Left hindlimb (tissue), 1 donor: Measurements from ENCODE around the gene IFNGR1.
A peak's percentile ranks its signal among the peaks of the same experiment; 100 is the strongest.
"Not testable (repeated sequence)": the region's sequence is repeated elsewhere in the genome, so short reads cannot be mapped to it uniquely, and the experiment has no call there.

Experiments
- DNase-seq: peaks from one replicate; pipeline ENCODE4 v3.0.0-alpha.2; 2018

IFNGR1 gene

GRCh38 chr6:137218917-137219663, at the start of gene IFNGR1:
IFNGR1 (minus strand) TSS chr6:137219385; CDS start chr6:137219327, 58 bp downstream.
- DNase-seq = peak; percentile 97

- DNase-seq = no peak
These were observed 49.7 kb upstream of the IFNGR1 start for GRCh38 chr6:137268911-137269310.

GRCh38 chr6:137266309-137266586, 47.1 kb upstream of the IFNGR1 start:
- no peak for DNase-seq

GRCh38 chr6:137265561-137266308, 46.5 kb upstream of the IFNGR1 start:
- DNase-seq = no peak

GRCh38 chr6:137264311-137265075, 45.3 kb upstream of the IFNGR1 start:
- no peak for DNase-seq

- no peak for DNase-seq
These were observed 42.6 kb upstream of the IFNGR1 start for GRCh38 chr6:137261761-137262160.

GRCh38 chr6:137261361-137261760, 42.2 kb upstream of the IFNGR1 start:
- no peak for DNase-seq

- no peak for DNase-seq
These were observed 41.0 kb upstream of the IFNGR1 start for GRCh38 chr6:137260217-137260616.

- DNase-seq = no peak
These were observed 40.2 kb upstream of the IFNGR1 start for GRCh38 chr6:137259349-137259748.

- DNase-seq = no peak
These were observed 39.0 kb upstream of the IFNGR1 start for GRCh38 chr6:137258170-137258569.

GRCh38 chr6:137256350-137257103, 37.3 kb upstream of the IFNGR1 start:
- no peak for DNase-seq

- DNase-seq = no peak
These were observed 35.8 kb upstream of the IFNGR1 start for GRCh38 chr6:137254966-137255365.

GRCh38 chr6:137254430-137254829, 35.2 kb upstream of the IFNGR1 start:
- not testable (repeated sequence) for DNase-seq

- DNase-seq = no peak
These were observed 29.5 kb upstream of the IFNGR1 start for GRCh38 chr6:137248702-137249101.

GRCh38 chr6:137247724-137248123, 28.5 kb upstream of the IFNGR1 start:
- no peak for DNase-seq

- no peak for DNase-seq
These were observed 27.6 kb upstream of the IFNGR1 start for GRCh38 chr6:137246791-137247202.

GRCh38 chr6:137246164-137246563, 27.0 kb upstream of the IFNGR1 start:
- no peak for DNase-seq

GRCh38 chr6:137241481-137242038, 22.4 kb upstream of the IFNGR1 start:
- DNase-seq = no peak

- no peak for DNase-seq
These were observed 21.0 kb upstream of the IFNGR1 start for GRCh38 chr6:137240168-137240567.

- DNase-seq = no peak
These were observed 18.4 kb upstream of the IFNGR1 start for GRCh38 chr6:137237413-137238170.

- DNase-seq = no peak
These were observed 17.6 kb upstream of the IFNGR1 start for GRCh38 chr6:137236581-137237355.
